ENCODE results near the gene CLTCL1. TPM values are rescaled to one million over a fixed set of nuclear protein-coding genes. Genes with fewer than 3 reads are reported as not detected.
A peak's percentile ranks its signal among the peaks of the same experiment; 100 is the strongest.

The CLTCL1 gene
- total RNA-seq, 6 experiments from 2014 or later = 3.5 to 6.6 (median 5.7) TPM

- TF ChIP-seq CTCF (IDR thresholded peaks at IDR 0.05) (no peak), POLR2A (IDR thresholded peaks at IDR 0.05) (no peak)
- peaks cover 0 to 65% (median 32%) of the 10 kb centered on the region in 4 donors for H3K4me1 ChIP-seq
- no peak for ATAC-seq
Measured at GRCh38 chr22:19176175-19176643, 115.3 kb downstream of the CLTCL1 start.

GRCh38 chr22:19175602-19176174 is 115.8 kb downstream of the CLTCL1 start:
- 49% methylated on average over 4 of the region's 21 CpGs for WGBS (ENCODE audit: insufficient coverage, low coverage, low lambda C conversion rate, missing lambda C conversion rate)
- Histone ChIP-seq H3K9me3 (no peaks in the 10 kb centered on the region), H3K27me3 (no peaks in the 10 kb centered on the region), H3K4me3 (no peak overlapping the region), H3K27ac (peak overlapping the region in 2 of 3 donors; percentile 54 to 73), H3K36me3 (no peaks in the 10 kb centered on the region), H3K4me1 (peaks cover 0 to 67% (median 32%) of the 10 kb centered on the region in 4 donors)
- intact Hi-C loops (cut with DNase I) = loop anchor here in 1 of 2 donors (5.0 kb wide), 1 partner anchor 112 kb away; no protein-coding TSS in a partner anchor
- DNase-seq (peak in 1 of 3 donors; percentile 74), ATAC-seq (no peak)
- TF ChIP-seq CTCF (IDR thresholded peaks at IDR 0.05) (no peak), POLR2A (IDR thresholded peaks at IDR 0.05) (no peak)

More at GRCh38 chr22:19176175-19176643, 115.3 kb downstream of the CLTCL1 start:
- 56% methylated on average over 6 of the region's 12 CpGs for WGBS (ENCODE audit: insufficient coverage, low coverage, low lambda C conversion rate, missing lambda C conversion rate)
- intact Hi-C loops (cut with DNase I) = loop anchor here in 1 of 2 donors (5.0 kb wide), 1 partner anchor 111 kb away; no protein-coding TSS in a partner anchor
- Histone ChIP-seq H3K4me3 (no peak overlapping the region), H3K36me3 (no peaks in the 10 kb centered on the region), H3K9me3 (no peaks in the 10 kb centered on the region), H3K27me3 (no peaks in the 10 kb centered on the region), H3K27ac (peak overlapping the region in 2 of 3 donors; percentile 54 to 73)
- no peak for DNase-seq

DNA sequence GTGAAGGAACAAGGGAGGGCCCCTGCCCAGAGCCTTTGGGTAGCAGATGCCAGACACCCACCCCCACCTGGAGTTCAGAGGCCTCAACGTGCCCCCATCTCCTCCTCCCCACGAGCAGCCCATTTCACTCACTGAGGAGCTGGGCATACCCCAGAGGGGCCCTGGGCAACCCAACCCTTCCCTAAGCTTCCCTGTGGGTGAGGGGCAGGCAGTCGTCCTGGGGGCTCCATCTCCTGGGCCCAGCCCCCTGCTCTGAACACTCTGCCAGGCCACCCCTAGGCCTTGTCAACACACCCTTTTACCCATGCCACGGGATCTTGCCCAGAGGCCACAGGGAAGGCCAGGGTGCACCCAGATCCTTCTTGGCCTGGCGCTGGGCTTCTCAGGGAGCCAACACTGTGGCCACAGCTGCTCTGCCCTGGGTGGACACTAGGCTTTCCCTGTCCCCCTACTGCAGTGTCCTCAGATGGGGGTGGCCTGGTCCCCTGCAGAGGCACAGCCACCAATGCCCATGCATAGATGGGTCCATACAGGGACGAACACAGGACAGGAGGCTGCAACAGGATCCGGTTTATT is 116.4 kb downstream of the CLTCL1 start:
- Histone ChIP-seq H3K27ac (peak overlapping the region in 2 of 3 donors; percentile 54 to 73), H3K4me1 (peaks cover 0 to 69% (median 31%) of the 10 kb centered on the region in 4 donors)

More for the DNA sequence above, 116.4 kb downstream of the CLTCL1 start:
- Histone ChIP-seq H3K9me3 (no peaks in the 10 kb centered on the region), H3K4me3 (no peak overlapping the region), H3K36me3 (no peaks in the 10 kb centered on the region), H3K27me3 (no peaks in the 10 kb centered on the region)
- intact Hi-C loops (cut with DNase I) = loop anchor here in 1 of 2 donors (5.0 kb wide), 1 partner anchor 112 kb away; no protein-coding TSS in a partner anchor
- TF ChIP-seq POLR2A (IDR thresholded peaks at IDR 0.05) = no peak
- TF ChIP-seq CTCF (IDR thresholded peaks at IDR 0.05) = no peak
- 47% methylated on average over 3 of the region's 7 CpGs for WGBS (ENCODE audit: insufficient coverage, low coverage, low lambda C conversion rate, missing lambda C conversion rate)
- no peak for ATAC-seq
- no peak for DNase-seq

Measured in right lobe of liver (tissue), 6 donors.